Stimulated activated CD4-positive, alpha-beta T cell treated with anti-CD3 and anti-CD28 coated beads, Interleukin-15, amount 100 ng/mL, for 24 hours (primary cell): ENCODE measurements around the gene EEFSEC.

Experiments
- DNase-seq: peaks from one replicate; pipeline ENCODE4 v3.0.0-alpha.2; 2020

Gene EEFSEC

DNA sequence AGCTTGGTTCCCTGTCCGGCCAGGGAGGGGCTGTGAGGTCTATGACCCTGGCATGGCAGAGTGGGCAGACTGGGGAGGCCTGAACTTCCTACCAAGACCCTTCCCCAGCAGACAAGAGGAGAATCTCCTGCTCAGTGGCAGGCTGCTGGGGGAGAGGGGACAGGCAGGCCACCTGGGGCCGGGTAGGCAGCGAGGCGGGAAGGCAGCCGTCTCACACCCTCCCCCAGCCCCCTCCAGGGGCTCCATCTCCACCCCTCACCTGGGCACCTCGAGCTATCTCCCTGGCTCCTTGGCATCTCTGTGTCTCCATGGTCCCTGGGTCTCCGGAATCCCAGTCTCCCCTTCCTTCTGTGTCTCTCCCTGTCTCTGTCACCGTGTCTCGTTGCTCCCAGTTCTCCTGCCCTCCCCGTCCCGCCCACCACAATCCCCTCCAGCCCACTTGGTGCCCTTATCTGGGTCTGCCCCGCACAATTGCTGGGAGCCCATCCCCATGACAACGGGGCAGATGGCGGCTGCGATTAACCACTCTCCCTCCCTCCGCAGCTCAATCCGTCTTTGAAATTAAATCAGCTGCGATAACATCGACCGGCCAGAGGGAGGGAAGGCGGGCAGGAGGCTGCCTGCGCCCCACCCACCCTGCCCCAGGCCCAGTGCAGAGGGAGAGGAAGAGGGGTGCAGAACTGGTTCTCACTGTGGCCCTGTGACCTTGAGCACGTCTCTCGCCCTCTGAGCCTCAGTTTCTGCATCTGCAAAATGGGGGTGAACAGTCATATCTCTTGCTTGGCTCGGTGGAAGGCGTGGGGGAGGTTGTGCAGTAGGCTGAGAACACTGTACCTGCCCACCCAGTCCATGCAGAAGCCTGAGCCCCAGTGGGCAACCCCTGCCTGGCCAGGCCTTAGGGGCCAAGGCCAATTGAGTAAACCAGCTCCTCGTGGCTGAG, 303.8 kb downstream of the EEFSEC start:
- DNase-seq, result no peak

DNA sequence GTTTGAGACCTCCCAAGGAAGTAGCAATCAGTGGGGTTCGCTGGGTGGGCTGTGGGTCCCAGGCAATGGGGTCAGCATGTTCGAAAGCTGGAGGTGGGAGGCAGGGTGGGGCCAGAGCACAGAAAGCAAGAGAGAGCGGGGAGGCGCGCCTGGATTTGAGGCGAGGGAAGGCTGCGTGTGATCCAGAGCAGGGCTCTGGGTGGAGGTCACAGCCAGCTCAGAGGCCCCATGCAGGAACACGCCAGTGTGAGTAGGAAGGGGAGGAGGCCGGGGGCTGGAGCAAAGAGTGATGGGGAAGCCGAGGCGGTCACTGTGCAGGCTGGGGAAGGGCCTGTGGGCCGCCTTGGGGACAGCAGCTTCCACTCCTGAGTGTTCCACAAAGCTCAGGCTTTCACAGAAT, 304.7 kb downstream of the EEFSEC start:
- DNase-seq, result no peak
